Right atrium auricular region (tissue), 2 donors: ENCODE measurements around the gene DGKH. TPM values are rescaled to one million over a fixed set of nuclear protein-coding genes. Genes with fewer than 3 reads are reported as not detected.

Source experiments
- DNase-seq: peaks from one replicate; pipeline ENCODE4 v3.0.0-alpha.2; 2019; ENCODE audit warnings: low spot score
- H3K27ac ChIP-seq, 2 donors: fragments of 200-600 bp; sonication (generic); 1 replicate in 1 of 2; 2 replicates in 1 of 2; pipeline ENCODE4 v1.5.1; 2016 to 2019
- H3K27me3 ChIP-seq, 2 donors: fragments of 200-600 bp; sonication (generic); one replicate each; pipeline versions ENCODE4 v1.5.1 to v1.6.0; 2017 to 2019
- H3K36me3 ChIP-seq: fragments of 200-600 bp; sonication (generic); one replicate; pipeline ENCODE4 v1.5.1; 2016
- H3K4me1 ChIP-seq, 2 donors: fragments of 200-600 bp; sonication (generic); one replicate each; pipeline versions ENCODE4 v1.5.1 to v1.6.0; 2017 to 2019
- H3K4me3 ChIP-seq, 2 donors: fragments of 200-600 bp; sonication (generic); 1 replicate in 1 of 2; 2 replicates in 1 of 2; pipeline ENCODE4 v1.5.1; 2017 to 2019; ENCODE audit warnings: mild to moderate bottlenecking in 1 of 2, moderate library complexity in 1 of 2
- H3K9me3 ChIP-seq, 2 donors: fragments of 200-600 bp; sonication (generic); one replicate each; pipeline ENCODE4 v1.5.1; 2019
- total RNA-seq, 2 donors: library from RNA; depleted of rRNA; stranded (reverse); fragments of >200 nt; gene quantifications; one replicate each; pipeline ENCODE4 v1.1.0, GENCODE V29; 2016
- TF ChIP-seq, protein P1 (sequence below), 2 donors: fragments of 200-600 bp; sonication (generic); IDR thresholded peaks; one replicate each; pipeline ENCODE4 v1.5.1; 2019; ENCODE audit warnings: antibody characterized with exemption in 2 of 2

Gene DGKH
- total RNA-seq, 2 donors from 2014 or later = 4.1 to 6.6 TPM

DNA sequence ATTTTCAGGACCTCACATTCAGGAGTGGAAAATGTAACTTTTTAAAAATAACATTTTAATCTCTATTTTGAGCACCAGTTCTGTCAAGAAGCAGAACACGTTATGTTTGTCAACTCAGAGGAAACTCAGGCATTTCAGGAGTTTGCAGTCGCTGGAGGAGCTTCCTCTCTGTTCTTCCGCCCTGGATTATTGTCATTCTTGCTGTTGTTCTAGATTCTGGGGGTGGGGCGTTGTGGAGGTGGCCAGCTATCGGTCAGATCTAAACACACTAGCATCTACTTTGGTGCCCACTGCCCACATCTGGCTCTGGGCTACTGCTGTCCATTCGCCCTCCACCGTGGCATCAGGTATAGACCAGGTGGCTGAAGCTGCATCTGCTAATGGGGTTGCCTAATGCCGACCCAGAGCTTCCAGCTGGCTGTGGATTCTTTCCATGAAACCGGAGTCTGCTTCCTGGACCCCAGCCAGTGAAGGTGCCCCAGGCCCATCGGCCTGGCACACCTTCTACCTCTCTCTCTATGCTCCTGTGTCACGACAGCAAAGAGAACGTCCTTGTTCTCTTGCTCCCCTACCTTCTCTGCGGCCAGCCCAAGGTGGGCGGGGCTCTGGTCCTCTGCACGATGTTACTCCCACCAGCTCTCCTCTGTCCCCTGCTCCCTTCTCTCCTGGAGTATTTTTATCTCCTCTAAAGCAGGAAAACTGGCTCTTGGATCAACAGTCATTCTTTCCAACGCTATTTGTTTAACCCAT, 36.7 kb upstream of the DGKH start:
- peak overlapping the region in 1 of 2 donors; percentile 24 for H3K4me3 ChIP-seq

DNA sequence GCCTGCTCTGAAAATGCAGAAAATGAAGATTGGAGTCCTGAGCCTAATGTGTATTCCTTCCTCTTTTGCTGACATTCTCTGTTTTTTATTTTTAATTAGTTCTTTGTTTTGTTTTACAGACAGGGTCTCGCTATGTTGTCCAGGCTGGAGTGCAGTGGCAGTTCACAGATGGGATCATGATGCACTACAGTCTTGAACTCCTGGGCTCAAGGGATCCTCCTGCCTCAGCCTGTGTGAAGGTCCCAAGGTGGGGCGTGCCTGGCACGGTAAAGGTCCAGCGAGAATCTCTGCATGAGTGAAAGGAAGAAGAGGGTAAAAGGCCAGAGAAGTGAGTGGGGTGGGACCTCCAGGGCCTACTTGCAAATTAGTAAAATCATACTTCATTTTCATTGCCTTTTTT, 34.3 kb upstream of the DGKH start:
- Histone ChIP-seq H3K27me3 (no peaks in the 10 kb centered on the region), H3K36me3 (no peaks in the 10 kb centered on the region), H3K4me3 (no peak overlapping the region), H3K27ac (no peak overlapping the region), H3K9me3 (no peaks in the 10 kb centered on the region), H3K4me1 (no peaks in the 10 kb centered on the region)
- TF ChIP-seq, protein P1, sequence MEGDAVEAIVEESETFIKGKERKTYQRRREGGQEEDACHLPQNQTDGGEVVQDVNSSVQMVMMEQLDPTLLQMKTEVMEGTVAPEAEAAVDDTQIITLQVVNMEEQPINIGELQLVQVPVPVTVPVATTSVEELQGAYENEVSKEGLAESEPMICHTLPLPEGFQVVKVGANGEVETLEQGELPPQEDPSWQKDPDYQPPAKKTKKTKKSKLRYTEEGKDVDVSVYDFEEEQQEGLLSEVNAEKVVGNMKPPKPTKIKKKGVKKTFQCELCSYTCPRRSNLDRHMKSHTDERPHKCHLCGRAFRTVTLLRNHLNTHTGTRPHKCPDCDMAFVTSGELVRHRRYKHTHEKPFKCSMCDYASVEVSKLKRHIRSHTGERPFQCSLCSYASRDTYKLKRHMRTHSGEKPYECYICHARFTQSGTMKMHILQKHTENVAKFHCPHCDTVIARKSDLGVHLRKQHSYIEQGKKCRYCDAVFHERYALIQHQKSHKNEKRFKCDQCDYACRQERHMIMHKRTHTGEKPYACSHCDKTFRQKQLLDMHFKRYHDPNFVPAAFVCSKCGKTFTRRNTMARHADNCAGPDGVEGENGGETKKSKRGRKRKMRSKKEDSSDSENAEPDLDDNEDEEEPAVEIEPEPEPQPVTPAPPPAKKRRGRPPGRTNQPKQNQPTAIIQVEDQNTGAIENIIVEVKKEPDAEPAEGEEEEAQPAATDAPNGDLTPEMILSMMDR (IDR thresholded peaks at IDR 0.05) = no peak
- DNase-seq = no peak

More for the DNA sequence above, 36.7 kb upstream of the DGKH start:
- H3K27ac ChIP-seq = no peak overlapping the region
- H3K9me3 ChIP-seq = no peaks in the 10 kb centered on the region
- H3K4me1 ChIP-seq = no peaks in the 10 kb centered on the region
- no peaks in the 10 kb centered on the region for H3K27me3 ChIP-seq
- no peaks in the 10 kb centered on the region for H3K36me3 ChIP-seq
- TF ChIP-seq, protein P1 (IDR thresholded peaks at IDR 0.05) = no peak
- DNase-seq = no peak

DNA sequence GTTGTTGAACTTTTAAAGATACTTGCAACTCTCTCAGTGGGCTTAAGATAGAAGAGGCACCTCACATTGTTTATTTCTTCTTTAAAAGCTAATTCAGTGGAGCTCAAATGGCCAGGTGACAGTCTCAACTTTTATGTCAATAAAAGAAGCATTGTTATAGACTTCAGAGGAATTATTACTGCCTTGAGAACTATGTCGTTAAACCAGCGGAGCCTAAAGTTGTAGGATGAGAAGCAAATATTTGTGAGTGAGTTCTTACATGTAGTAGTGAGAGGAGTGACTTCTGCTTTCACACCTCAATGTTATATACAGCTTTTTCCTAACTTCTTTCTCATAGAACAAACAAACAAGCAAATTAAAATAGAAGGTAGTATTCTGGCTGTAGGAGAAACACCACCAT, 31.2 kb upstream of the DGKH start:
- H3K4me1 ChIP-seq = no peaks in the 10 kb centered on the region
- no peak overlapping the region for H3K27ac ChIP-seq
- H3K27me3 ChIP-seq = no peaks in the 10 kb centered on the region
- H3K36me3 ChIP-seq = no peaks in the 10 kb centered on the region
- no peak for DNase-seq
- H3K4me3 ChIP-seq = no peak overlapping the region
- no peaks in the 10 kb centered on the region for H3K9me3 ChIP-seq
- TF ChIP-seq, protein P1 (IDR thresholded peaks at IDR 0.05) = no peak

DNA sequence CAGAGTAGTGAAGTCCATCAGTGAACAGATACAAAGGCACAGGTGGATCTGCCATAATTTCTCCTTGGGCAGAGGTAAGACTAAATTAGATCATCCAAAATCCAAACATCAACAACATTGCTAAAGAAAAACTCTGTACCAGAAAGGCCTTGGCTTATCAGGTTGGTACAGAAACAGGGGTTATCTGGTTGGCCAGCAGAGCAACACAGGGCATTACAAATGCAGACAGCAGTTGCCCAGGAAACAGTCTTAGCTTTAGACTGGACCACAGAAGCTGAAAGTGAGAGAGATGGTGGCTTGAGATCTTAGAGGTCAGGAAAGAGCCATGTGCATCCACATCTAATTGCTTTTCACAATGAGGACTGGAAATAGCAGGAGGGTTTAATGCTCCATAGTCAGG, 26.6 kb upstream of the DGKH start:
- Histone ChIP-seq H3K9me3 (no peaks in the 10 kb centered on the region), H3K27me3 (no peaks in the 10 kb centered on the region), H3K4me3 (no peak overlapping the region), H3K4me1 (no peaks in the 10 kb centered on the region), H3K36me3 (no peaks in the 10 kb centered on the region), H3K27ac (no peak overlapping the region)
- TF ChIP-seq, protein P1 (IDR thresholded peaks at IDR 0.05) = no peak
- DNase-seq = no peak

DNA sequence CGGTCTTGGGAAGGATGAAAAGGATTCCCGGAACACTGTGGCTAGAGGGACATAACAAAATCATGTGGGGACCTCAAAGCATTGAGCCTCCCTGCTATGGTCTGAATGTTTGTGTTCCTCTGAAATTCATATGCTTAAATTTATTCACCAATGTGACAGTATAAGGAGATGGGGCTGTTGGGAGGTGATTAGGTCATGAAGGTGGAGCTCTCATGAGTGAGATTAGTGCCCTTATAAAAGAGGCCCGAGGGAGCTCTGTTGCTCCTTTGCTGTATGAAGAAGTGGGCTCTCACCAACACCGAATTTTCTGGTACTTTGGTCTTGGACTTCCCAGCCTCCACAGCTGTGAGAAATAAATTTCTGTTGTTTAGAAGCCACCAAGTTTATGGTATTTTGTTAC, 26.1 kb upstream of the DGKH start:
- Histone ChIP-seq H3K27ac (no peak overlapping the region), H3K4me3 (no peak overlapping the region), H3K9me3 (no peaks in the 10 kb centered on the region), H3K36me3 (no peaks in the 10 kb centered on the region), H3K4me1 (no peaks in the 10 kb centered on the region), H3K27me3 (no peaks in the 10 kb centered on the region)
- TF ChIP-seq, protein P1 (IDR thresholded peaks at IDR 0.05) = no peak
- no peak for DNase-seq
